HG03139 (cell line): ENCODE results near the gene DNLZ.

Source experiments
- ATAC-seq: cut with Tn5 transposase; IDR thresholded peaks from one replicate; pipeline ENCODE4 v1.9.1; 2021; ENCODE audit not compliant: unreplicated experiment

The DNLZ gene

GRCh38 chr9:136377341-136378169 is 14.0 kb upstream of the DNLZ start:
- no peak for ATAC-seq

- ATAC-seq: no peak
These were observed 12.9 kb upstream of the DNLZ start for GRCh38 chr9:136376457-136376856.

- ATAC-seq: no peak
These were observed 11.6 kb upstream of the DNLZ start for GRCh38 chr9:136375096-136375495.

- ATAC-seq: no peak
These were observed 10.6 kb upstream of the DNLZ start for GRCh38 chr9:136374183-136374575.

GRCh38 chr9:136373300-136374182 is 10.0 kb upstream of the DNLZ start, which contains the start of gene CARD9:
Gene CARD9 (minus strand): TSS chr9:136373669. CDS start chr9:136372078, 1,591 bp downstream.
- ATAC-seq: no peak

- no peak for ATAC-seq
These were observed 9.2 kb upstream of the DNLZ start for GRCh38 chr9:136372561-136373299.

GRCh38 chr9:136372006-136372405 is 8.5 kb upstream of the DNLZ start:
- no peak for ATAC-seq

- ATAC-seq: no peak
These were observed 8.0 kb upstream of the DNLZ start for GRCh38 chr9:136371533-136371880.

GRCh38 chr9:136370687-136371532 is 7.4 kb upstream of the DNLZ start:
- ATAC-seq: no peak

GRCh38 chr9:136370037-136370436 is 6.5 kb upstream of the DNLZ start:
- no peak for ATAC-seq

GRCh38 chr9:136368190-136368589 is 4.6 kb upstream of the DNLZ start:
- no peak for ATAC-seq

- no peak for ATAC-seq
These were observed 4.0 kb upstream of the DNLZ start for GRCh38 chr9:136367296-136368145.

GRCh38 chr9:136366826-136367225 is 3.3 kb upstream of the DNLZ start:
- ATAC-seq: no peak

- ATAC-seq: no peak
These were observed 2.3 kb upstream of the DNLZ start for GRCh38 chr9:136365775-136366222.

GRCh38 chr9:136364942-136365774 is 1.6 kb upstream of the DNLZ start:
- ATAC-seq: no peak

- ATAC-seq: no peak
These were observed 605 bp upstream of the DNLZ start for GRCh38 chr9:136363949-136364748.

- ATAC-seq: no peak
These were observed 1.1 kb downstream of the DNLZ start for GRCh38 chr9:136362450-136362784.
